Coronary artery (tissue), 2 donors: ENCODE data around the gene CLIC5.

ENCODE experiments used
- DNase-seq: peaks from one replicate; pipeline ENCODE4 v3.0.0-alpha.2; 2017; ENCODE audit warnings: low spot score
- H3K27ac ChIP-seq, 2 donors: fragments of 200-600 bp; sonication (generic); one replicate each; pipeline ENCODE4 v1.5.1; 2016 to 2019
- H3K4me3 ChIP-seq: fragments of 200-600 bp; sonication (generic); 2 replicates; pipeline ENCODE4 v1.5.1; 2016; ENCODE audit warnings: mild to moderate bottlenecking, moderate library complexity
- TF ChIP-seq, protein P1 (sequence below): fragments of 200-600 bp; sonication (generic); IDR thresholded peaks from one replicate; pipeline ENCODE4 v1.5.1; 2019; ENCODE audit warnings: antibody characterized with exemption

The CLIC5 gene

DNA sequence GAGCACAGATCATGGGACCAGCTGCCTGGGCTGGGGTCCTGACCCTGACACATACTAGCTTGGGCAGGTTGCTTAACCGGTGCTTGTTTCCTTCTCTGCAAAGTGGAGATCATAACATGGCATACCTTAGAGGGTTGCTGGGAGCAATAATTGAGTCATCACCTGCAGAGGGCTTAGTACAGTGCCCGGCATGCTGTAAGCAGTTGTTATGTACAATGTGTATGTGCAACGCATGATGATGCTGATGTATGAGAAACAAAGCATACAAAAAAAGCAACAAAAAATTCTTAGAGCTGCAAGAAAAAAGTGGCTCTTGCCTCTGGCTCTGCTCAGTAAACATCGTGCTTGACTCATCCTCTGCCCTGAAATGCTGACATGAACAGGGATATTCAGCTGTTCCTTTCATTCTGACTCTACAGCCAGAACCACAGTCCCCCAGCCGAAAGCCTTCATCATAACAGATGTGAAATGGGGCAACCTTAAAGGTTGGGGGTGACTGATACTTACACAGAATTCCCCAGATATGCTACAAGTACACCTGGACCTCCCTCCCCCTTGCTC is 91.7 kb downstream of the CLIC5 start:
- TF ChIP-seq, protein P1, sequence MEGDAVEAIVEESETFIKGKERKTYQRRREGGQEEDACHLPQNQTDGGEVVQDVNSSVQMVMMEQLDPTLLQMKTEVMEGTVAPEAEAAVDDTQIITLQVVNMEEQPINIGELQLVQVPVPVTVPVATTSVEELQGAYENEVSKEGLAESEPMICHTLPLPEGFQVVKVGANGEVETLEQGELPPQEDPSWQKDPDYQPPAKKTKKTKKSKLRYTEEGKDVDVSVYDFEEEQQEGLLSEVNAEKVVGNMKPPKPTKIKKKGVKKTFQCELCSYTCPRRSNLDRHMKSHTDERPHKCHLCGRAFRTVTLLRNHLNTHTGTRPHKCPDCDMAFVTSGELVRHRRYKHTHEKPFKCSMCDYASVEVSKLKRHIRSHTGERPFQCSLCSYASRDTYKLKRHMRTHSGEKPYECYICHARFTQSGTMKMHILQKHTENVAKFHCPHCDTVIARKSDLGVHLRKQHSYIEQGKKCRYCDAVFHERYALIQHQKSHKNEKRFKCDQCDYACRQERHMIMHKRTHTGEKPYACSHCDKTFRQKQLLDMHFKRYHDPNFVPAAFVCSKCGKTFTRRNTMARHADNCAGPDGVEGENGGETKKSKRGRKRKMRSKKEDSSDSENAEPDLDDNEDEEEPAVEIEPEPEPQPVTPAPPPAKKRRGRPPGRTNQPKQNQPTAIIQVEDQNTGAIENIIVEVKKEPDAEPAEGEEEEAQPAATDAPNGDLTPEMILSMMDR, result no peak
- Histone ChIP-seq H3K4me3 (no peak overlapping the region), H3K27ac (no peak overlapping the region)
- no peak for DNase-seq

DNA sequence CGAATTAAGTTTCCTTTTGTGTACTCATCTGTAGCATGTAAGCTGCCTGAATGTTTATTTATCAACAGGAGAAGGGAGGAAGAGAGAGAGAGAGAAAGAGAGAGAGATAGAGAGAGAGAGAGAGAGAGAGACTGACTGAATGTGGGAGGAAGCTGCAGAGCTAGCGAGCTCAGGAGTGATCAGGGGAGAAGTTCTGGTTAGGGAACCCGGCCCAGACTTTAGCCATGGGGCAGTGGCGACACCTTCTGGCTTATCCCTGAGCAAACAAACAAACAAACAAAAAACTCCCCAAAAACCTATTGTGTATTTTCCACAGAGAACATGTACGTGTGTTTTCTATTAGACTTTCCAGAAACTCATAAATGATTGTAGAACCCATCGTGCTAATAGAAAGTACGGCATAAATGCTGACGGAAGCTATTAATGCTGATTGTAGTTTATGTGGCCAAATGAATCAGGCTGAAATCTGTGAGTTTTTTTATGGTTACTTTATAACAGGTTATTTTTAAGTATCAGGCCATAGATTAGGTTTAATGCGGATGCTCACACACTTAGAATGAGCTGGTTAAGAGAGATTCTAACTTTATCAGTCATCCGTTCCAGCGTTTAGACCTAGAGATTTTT is 92.8 kb downstream of the CLIC5 start:
- no peak overlapping the region for H3K4me3 ChIP-seq
- TF ChIP-seq, protein P1, result no peak
- DNase-seq, result no peak
- H3K27ac ChIP-seq, result no peak overlapping the region

DNA sequence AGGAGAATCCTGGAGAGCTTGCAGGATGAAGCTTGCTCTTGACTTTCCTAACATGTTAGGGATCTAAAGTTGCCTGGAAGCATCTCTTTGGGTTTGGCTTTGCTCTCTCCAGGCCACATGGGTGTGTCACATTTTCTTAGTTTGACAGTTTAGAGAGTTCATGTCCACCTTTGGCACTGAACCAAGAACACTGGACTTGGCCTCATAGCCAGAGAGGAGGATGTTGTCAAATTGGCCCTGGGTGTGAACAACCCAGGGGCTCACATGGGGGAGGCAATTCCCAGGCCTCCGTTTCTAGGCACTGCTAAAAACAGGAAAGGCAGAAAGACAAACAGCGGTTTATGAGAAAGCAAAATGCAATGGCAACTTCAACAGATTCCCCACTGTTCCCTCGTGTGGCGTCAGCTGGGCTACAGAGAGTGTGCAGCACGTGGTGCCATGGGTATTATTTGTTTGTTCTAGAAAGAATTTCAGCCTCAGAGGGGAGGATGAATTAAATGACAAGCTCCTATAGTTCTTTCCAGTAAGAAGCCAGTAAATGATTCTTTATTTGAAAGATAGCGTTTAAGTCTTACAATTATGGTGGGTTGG is 93.9 kb downstream of the CLIC5 start:
- Histone ChIP-seq H3K4me3 (no peak overlapping the region), H3K27ac (peak overlapping the region in 1 of 2 donors; percentile 1)
- TF ChIP-seq, protein P1, result no peak
- no peak for DNase-seq

DNA sequence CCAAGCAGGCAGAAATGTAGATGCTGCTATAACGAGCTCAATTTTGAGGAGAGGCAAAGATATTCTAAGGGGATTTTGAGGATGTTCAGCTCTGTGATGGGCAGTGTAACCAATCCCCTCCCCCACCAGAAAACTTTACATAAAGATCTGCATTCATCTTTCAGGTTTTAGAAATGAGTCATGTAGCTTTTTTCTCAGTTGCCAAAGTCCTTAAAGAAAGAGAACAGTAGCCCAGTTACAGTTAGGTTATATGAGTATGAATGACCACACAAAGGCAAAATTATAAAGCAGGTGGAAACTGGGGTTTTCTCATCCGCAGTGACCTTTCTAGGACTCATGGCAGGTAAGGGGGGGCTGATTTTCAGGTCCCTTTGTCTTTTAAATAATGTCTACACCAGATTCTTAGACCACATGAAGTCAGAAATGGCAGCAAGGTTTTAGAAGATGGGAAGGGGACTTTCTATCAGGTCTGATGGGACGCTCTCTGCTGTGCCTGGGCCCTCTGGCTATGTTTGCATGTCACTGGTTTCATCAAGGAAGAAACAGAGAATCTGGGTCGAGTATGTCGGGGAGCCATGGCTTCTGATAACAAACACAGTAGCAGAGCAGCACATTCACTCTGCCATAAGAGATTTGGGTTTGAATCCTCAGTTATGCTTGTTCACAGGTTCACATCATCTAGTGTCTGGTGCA is 94.7 kb downstream of the CLIC5 start:
- Histone ChIP-seq H3K27ac (no peak overlapping the region), H3K4me3 (no peak overlapping the region)
- DNase-seq, result no peak
- TF ChIP-seq, protein P1, result no peak

DNA sequence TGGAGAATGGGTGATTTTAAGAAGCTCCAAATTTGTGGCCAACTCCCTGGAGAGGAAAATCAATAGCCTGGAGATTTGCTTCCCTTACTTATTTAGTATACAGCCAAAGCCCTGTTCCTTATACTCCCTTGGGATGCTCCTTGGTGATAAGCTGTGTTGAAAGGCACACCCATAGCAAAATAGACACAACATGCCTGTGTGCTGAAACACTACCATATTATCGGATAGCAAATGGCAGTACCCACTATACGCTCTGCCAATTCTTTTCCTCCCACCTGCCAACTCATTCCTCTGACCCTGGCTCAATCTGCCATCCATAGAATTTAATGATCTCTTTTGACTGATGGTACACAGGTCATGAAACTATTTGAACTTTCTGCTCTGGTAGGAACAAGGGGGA is 98.2 kb downstream of the CLIC5 start:
- Histone ChIP-seq H3K4me3 (no peak overlapping the region), H3K27ac (no peak overlapping the region)
- DNase-seq, result no peak
- TF ChIP-seq, protein P1, result no peak

DNA sequence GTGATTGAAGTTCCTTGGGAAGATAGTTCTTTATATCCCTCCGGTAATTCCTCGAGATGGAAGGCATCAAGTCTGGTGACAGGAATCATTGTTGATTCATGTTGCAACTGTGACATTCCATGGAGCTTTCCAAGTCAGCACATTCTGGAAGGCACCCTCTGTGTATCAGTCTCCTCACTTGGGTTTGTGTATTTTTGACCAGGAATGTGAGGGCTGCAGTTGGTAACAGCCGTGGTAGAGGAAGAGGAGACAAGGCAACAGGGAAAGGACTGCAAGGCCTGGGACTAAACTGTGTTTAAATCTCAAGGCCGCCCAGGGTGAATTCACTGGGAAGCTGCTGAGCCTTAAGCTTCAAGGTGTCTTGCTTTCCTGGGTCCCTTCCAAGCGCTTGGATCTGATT is 99.0 kb downstream of the CLIC5 start:
- H3K27ac ChIP-seq, result no peak overlapping the region
- no peak for DNase-seq
- TF ChIP-seq, protein P1, result no peak
- no peak overlapping the region for H3K4me3 ChIP-seq
